NCI-H2081 (cell line): Measurements from ENCODE around the gene DGCR2.
"Not testable (repeated sequence)": the region's sequence is repeated elsewhere in the genome, so short reads cannot be mapped to it uniquely, and the experiment has no call there.

Experiments
- DNase-seq, 2 experiments: peaks; one replicate each; lab custom pipeline; 2025; lab: John Stamatoyannopoulos, UW

DGCR2 gene

DNA sequence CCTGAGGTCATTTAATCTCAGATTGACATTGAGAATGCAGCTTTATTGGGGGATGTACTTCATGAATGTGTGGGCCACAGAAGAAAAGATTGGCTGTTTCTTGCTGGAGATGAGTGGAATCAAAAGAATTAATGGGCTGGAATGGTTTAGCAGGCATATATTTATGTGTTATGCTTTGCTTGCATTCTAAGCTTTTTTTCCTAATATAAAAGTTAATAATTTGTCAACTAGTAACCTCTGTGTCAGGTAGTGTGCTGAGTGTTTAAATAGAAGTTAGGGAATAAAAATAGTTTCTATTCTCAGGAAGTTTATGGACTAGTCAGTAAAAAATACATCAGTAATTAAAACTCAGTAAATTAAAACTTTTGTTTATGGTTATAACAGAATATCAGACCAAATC is 118.7 kb downstream of the DGCR2 start:
- DNase-seq: no peak

DNA sequence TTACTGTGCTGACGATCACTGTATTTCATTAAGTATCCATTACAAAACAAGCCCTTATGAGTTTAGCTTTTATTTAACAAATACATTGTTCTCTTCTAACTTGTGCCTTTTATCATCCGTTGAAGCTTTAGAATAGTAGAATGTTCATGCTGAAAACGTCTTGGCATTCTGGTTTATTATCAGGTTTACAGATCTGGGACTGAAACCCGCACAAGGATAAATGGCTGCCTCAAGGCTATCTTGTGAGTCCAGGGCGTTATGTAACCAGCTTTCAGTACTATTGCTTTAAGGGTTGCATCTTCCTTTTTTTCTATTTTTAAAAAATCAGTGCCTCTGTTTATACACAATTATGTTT is 119.6 kb downstream of the DGCR2 start:
- DNase-seq: no peak

DNA sequence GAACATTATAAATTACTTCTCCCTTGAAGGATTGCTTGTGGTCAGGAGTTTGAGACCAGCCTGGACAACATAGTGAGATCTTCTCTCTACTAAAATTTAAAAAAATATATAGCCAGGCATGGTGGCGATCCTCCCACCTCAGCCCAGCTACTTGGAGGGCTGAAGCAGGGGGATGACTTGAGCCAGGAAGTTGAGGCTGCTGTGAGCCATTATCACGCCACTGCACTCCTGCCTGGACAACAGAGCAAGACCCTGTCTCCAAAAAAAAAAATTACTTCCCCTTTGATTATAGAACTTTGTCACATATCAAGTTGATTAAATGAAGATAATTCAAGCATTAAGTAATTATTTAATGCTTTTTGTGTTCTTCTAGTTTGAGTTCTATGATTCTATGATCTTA is 121.0 kb downstream of the DGCR2 start:
- no peak for DNase-seq

DNA sequence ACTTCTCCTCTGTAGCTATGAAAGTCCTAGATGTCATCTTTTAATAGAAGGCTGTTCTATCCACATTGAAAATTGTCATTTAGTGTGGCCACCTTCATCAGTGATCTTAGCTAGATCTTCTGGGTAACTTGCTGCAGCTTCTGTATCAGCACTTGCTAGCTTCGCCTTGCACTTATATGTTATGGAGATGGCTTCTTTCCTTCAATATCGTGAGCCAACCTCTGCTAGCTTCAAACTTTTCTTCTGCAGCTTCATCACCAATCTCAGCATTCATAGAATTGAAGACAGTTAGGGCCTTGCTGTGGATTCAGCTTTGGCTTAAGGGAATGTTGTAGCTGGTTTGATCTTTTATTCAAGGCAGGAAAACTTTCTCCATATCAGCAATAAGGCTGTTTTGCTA is 122.1 kb downstream of the DGCR2 start:
- DNase-seq: not testable (repeated sequence)

DNA sequence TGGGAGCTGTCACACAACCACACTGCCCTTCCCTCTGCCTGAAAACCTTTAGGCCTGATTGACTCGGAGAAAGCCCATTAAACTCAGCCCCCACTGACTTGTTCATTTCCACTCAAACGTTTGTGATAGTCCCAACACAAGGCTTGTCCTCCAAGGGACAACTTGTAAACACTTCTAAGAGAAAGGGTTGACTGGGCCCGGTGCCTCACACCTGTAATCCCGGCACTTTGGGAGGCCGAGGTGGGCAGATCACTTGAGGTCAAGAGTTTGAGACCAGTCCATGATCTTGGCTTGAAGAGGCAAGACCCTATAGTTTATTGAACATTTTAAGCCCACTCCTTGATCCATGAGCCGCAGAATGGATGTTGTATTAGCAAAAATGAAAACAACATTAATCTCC is 122.8 kb downstream of the DGCR2 start:
- no peak for DNase-seq

DNA sequence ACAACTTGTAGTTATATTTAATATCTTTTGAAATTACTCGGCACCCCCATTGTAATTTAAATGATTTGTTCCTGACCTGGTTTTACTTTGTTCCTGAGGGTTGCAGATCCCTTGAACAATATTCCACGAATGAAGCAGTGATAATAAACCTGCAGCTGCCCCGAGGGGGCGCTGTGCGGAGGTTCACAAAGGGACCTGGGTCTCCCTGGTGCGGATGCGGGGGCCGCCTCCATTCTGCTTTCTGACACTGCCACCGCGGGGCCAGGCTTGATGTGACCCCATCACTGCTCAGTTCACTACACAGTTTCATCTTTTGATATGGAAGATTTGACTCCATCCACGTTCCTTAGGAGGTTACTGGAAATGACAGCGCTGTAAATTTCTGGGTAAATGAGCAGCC is 123.2 kb downstream of the DGCR2 start:
- no peak for DNase-seq

DNA sequence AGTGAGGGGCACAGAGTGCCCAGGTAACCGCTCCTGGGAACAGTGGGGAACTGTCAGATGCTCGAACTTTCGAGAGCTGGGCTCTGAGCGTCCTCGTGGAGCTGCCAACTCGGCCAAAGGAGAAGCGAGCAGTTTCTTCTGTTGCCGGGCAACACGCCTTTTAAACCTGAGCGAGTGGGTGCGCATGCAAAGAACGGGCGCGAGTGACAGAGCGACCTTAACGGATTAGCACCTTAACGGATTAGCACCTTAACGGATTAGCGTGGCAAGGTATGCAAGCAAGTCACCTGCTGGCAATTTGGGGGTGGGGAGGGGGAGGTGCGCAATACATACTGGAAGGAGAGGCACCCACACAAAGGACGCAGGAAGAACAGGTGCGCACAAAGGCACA is 124.3 kb downstream of the DGCR2 start:
- DNase-seq: no peak

DNA sequence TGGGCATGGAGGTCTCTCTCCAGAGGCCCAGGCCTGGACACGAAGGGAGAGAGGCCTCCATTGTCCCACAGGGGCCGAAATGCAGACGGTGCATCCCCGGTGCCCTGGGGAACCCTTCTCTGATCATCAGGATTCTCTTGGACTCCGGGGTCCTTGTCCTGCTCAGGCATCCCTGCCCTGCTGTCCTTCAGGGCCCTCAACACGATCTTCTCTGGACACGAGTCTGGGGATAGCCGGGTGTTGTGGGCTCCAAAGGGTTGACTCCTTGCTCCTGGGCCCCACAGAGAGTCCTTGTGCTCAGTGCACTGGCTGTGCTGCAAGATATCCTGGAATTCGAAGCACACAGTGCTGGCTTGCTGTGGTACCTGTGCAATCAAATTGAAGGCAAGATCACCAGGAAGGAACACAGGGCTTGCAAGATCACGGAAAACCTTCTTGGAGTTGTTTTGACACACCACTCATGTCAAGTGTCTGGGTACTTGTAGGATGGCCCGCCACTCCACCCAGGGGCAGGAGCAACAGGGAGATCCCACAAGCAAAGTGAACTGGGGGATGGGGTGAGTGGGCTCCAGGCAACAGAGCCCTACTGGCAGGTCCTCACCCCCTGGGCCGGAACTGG is 124.8 kb downstream of the DGCR2 start:
- DNase-seq: no peak

DNA sequence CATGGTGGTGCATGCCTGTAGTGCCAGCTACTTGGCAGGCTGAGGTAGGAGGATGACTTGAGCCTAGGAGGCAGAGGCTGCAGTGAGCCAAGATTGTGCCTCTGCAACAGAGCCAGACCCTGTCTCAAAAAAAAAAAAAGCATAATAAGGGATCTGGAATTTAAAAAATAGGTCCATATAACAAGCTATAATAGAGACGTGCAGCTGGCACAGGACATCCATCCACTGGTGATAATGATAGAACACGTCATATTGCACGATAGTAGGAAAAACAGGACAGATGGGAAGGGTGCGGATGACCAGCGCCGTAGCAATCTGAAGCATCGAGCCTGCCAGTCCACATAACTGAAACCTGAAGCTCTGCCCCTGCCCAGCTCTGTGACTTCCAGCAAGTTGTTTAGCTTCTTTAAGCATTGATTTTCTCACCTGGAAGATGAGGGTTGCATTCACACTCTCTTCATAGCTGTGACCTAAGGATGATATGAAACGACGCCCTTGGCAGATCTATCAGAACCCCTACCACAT is 125.8 kb downstream of the DGCR2 start:
- DNase-seq: no peak

DNA sequence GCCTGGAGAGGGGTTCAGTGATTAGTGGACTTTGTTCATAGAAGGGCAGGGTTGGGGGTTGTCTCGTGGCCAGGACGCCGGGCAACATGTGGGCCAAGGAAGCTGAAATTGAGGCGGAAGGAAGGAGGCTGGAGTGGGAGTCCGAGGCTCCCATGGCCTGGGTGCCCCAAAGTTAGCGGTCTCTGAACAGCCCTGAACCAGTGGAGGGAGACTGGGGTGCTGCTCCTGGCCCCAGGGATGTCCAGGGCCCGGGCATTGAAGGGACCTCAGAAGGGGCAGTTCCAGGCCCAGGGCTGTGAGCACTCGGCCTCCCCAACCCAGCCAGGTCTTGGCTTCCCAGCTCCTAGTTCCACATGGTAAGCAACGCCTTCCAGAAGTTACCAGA is 126.9 kb downstream of the DGCR2 start:
- no peak for DNase-seq

DNA sequence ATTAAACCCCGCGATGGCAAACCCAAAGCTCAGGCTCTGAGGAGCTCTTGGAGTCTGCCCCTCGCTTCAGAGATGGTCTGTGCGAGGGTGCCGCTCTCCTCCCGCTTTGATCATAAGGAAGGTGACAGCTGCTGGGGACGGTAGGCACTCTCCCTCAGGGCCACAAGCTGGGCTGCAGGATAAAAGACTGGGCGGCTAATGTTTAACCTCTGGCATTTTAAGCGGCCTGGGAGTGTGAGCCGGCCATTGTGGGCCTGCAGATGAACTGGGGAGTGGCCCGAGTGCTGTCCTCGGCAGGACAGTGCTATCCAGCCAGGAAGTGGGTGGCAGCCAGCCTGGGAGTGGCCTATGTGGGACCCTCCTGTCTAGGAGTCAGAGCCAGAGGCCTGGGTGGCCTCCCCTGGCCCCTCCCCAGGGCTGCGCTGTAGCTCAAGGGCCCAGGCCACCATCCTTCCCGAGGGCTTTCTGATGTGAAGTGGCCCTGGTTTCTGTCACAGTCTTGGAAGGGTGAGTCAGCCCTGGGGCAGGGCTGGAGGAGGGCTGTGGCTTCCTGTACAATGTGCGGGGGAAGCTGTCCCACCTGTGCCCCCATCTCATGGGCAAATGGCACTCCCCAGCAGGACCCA is 127.4 kb downstream of the DGCR2 start:
- no peak for DNase-seq

DNA sequence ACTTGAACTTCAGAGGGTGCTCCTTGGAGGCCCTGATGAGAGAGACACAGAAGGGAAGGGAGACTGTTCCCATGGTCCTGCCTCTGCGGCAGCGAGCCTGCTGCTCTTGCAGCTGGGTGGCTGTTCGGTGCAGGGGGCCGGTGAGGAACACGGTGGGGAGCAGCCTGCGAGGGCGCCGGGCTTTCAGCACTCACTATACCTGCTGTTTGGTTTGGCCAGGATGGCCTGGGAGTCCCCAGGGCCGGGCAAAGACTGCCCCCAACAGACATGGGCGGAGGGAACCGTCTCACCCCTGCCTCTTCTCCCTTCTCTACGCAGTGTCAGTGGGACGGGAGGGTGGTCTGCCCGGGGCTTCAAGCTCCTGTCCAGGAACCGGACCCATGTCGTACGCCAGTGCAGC is 128.2 kb downstream of the DGCR2 start:
- DNase-seq: no peak

DNA sequence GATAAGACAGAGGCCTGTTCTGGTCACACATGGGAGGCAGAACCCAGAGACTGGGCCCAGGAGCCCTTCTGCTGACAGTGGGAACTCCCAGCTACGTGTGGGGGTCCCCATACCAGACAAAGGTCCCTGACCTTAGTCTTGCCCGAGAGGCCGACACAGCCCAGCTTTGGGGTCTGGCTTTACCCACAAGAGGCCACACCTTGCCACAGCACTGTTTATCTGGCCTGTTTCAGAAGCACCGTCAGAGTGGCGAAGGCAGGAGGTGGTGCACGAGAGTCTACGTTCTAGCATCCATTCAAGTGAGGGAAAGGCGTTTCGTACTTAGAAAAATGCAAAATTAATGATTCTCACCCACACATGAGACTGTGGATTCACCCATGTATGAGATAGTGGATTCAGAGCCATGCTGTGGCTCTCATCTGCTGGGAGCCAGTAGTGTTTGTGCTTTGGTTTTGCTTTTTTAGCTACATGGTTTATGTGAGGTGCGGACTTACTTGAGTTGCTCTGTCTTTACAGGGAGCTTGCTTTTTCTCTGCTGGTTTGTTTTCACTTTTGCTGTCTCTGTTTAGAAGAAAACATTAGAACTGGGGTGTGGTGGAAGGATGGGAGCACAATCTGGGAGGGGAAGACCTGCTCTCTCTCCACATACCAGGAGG is 129.5 kb downstream of the DGCR2 start:
- no peak for DNase-seq

DNA sequence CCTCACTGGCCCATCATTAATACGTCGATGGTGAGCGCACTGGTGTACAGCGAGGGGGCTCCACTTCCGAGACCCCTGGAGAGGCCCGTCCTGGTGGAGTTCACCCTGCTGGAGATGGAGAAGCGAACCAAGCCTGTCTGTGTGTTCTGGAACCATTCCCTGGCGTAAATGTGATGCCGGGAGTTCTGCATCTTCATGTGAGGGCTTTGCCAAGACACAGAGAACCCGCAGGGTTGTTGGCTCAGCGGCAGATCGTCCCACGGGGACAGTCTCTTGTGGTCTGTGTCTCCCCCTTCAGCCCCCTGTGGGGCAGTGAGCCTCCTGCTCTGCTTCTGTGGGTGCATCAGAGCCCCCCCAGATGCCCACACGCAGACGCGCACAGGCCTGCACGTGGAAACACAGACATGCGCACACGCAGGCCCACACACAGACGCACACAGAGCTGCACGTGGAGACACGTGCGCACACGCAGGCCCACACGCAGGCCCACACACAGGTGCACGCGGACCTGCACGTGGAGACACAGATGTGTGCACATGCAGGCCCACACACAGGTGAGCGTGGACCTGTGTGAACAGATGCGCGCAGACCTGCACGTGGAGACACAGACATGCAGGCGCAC is 130.3 kb downstream of the DGCR2 start:
- DNase-seq: no peak

DNA sequence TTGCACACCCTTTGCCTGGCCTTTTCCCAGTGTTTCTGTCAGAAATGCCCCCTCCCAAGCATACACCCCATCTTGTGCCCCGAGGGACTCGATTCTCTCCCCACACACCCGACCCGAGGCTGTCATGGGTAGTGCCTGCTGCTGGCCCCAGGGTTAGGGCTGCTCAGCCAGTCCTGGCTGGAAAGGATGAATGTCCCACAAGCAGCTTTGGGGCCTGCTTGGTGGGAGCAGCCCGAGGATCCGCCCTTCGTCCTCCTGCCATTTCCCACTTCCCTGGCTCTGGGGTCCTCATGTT is 131.1 kb downstream of the DGCR2 start:
- DNase-seq: no peak

DNA sequence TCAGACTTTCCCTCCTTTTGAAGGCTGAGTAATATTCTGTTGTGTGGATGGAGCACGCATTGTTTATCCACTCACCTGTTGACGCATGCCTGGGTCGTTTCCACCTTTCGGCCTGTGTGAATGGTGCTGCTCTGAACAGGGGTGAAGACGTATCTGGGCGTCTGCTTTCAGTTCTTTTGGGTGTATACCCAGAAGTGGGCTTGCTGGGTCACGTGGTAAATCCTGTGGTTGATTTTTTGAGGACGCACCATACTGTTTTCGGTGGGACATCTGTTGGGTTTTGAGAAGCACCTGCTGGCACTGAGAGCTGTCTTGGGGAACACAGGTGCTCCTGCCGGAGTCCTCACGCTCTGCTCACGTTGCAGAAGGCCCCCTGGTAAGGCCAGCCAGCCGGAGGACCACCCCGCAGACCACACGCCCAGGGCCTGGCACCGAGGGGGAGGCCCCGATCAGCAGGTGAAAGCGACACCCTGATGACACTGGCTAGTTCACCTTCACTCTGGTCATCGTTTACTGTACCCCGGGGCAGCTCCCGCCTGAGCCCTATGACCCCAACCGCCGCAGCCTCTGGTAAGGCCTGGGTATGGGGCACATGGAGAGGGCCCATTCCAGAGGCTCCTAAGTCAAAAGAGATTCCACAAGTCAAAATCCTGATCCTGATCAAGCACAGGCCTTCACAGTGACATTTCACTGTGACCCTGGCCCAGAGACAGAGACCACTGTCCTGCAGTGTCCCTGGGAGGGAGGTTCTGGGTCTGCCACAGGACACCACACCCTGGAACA is 131.7 kb downstream of the DGCR2 start:
- DNase-seq: no peak

DNA sequence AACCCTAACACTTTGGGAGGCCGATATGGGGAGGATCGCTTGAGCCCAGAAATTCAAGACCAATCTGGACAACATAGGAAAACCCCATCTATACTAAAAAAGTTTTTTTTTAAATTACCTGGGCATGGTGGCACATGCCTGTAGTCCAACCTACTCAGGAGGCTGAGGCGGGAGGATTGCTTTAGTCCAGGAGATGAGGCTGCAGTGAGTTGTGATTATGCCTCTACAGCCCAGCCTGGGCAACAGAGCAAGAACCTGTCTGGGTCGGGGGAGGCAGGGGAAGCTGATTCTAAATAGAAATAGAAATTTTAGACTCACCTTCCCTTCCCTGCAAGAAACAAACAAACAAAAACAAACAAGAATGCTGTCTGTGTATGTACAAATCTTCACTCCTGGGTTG is 133.3 kb downstream of the DGCR2 start:
- DNase-seq: no peak

DNA sequence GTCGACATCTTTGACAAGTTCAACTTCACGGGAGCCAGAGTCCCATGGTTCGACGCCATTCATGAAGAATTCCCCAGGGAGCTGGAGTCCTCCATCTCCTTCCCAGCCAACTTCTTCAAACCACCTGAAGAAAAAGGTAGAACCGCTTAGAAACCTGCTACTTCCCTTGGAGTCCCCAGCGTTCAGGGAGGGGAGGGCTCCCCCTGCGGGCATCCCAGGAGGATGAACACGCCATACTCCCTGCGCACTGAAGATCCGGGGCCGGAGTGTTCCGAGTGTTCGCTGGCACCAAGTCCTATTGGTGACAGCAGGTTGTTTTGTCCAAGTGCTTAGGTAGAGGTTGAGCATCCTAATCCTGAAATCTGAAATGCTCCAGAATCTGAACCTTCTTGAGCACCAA is 134.4 kb downstream of the DGCR2 start:
- DNase-seq: no peak

DNA sequence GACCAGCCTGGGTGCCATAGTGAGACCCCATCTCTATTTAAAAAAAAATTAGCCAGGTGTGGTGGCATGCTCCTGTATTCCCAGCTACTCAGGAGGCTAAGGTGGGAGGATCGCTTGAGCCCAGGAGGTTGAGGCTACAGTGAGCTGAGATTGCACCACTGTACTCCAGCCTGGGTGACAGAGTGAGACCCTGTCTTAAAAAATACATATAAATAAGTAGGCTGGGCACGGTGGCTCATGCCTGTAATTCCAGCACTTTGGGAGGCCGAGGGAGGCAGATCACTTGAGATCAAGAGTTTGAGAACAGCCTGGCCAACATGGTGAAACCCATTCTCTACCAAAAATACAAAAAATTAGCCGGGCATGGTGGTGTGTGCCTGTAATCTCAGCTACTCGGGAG is 135.1 kb downstream of the DGCR2 start:
- DNase-seq: not testable (repeated sequence)
